Fibroblast of villous mesenchyme (primary cell): ENCODE data around the gene LCN9. TPM values are rescaled to one million over a fixed set of nuclear protein-coding genes. Genes with fewer than 3 reads are reported as not detected.
"Not testable (repeated sequence)": the region's sequence is repeated elsewhere in the genome, so short reads cannot be mapped to it uniquely, and the experiment has no call there.

Experiments used
- DNase-seq: peaks from one replicate; pipeline ENCODE4 v3.0.0-alpha.2; 2010; ENCODE audit warnings: low read depth
- H3K4me3 ChIP-seq: 2 replicates; pipeline ENCODE4 v1.5.1; 2011; ENCODE audit warnings: low read depth, mild to moderate bottlenecking, low read length
- total RNA-seq: library from RNA; depleted of rRNA; stranded (reverse); fragments of >200 nt; gene quantifications from 2 replicates; pipeline ENCODE4 v1.2.3, GENCODE V29; 2012
- TF ChIP-seq, protein P1 (sequence below): IDR thresholded peaks from 2 replicates; pipeline ENCODE4 v1.5.1; 2012; ENCODE audit warnings: low read depth, mild to moderate bottlenecking, low read length; ENCODE audit not compliant: insufficient read depth

Gene LCN9
- total RNA-seq, 1 donor = not detected

DNA sequence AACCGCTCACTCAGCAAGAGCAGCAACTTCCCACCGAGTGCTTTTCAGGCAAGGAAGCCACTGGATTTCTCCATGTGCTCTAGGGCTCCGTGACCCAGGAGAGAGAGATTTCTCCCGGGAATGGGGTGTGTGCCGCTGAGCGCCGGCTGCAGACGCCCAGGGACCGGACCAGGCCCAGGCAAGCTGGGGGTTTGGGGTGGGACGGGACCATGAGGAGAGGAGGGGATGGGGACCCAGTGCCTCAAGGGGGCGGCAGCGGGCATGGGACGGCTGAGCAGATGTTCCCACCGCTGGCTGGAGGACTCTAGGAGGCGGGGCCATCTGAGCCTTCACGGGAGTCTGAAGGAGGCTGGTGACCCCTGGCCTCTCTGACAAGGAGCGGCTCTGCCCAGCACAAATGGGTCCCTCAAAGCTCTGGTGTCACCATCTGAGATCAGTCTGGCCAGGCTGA lies 8.5 kb downstream of the LCN9 start:
- no peak for DNase-seq
- no peak overlapping the region for H3K4me3 ChIP-seq
- TF ChIP-seq, protein P1, sequence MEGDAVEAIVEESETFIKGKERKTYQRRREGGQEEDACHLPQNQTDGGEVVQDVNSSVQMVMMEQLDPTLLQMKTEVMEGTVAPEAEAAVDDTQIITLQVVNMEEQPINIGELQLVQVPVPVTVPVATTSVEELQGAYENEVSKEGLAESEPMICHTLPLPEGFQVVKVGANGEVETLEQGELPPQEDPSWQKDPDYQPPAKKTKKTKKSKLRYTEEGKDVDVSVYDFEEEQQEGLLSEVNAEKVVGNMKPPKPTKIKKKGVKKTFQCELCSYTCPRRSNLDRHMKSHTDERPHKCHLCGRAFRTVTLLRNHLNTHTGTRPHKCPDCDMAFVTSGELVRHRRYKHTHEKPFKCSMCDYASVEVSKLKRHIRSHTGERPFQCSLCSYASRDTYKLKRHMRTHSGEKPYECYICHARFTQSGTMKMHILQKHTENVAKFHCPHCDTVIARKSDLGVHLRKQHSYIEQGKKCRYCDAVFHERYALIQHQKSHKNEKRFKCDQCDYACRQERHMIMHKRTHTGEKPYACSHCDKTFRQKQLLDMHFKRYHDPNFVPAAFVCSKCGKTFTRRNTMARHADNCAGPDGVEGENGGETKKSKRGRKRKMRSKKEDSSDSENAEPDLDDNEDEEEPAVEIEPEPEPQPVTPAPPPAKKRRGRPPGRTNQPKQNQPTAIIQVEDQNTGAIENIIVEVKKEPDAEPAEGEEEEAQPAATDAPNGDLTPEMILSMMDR = no peak

DNA sequence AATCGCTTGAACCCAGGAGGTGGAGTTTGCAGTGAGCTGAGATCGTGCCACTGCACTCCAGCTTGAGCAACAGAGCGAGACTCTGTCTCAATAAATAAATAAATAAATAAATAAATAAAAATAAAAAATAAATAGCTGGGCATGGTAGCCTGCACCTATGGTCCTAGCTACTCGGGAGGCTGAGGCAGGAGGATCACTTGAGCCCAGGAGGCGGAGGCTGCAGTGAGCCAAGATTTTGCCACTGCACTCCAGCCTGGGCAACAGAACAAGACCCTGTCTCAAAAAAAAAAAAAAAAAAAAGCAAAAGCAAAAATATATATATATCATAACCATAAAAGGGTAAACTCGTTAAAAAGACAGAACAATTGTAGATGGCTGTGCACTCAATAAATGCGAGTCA lies 9.7 kb downstream of the LCN9 start:
- not testable (repeated sequence) for H3K4me3 ChIP-seq, DNase-seq

DNA sequence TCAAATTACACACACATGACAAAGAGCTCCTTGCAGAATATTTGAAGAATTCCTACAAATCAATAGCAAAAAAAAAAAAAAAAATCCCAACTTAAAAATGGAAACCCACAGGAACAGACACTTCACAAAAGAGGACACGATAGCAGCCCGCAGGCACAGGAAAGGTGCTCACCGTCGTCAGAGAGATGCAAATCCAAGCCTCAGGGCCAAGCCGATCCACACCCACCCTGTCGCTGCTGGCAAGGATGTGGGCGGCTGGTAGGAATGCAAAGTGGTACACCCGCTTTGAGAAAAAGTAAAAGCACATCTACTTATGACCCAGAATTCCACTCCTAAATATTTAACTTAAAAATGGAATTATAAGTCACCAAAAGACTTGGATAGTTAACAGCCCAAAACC lies 10.8 kb downstream of the LCN9 start:
- TF ChIP-seq, protein P1 = no peak
- no peak for DNase-seq
- H3K4me3 ChIP-seq = no peak overlapping the region

DNA sequence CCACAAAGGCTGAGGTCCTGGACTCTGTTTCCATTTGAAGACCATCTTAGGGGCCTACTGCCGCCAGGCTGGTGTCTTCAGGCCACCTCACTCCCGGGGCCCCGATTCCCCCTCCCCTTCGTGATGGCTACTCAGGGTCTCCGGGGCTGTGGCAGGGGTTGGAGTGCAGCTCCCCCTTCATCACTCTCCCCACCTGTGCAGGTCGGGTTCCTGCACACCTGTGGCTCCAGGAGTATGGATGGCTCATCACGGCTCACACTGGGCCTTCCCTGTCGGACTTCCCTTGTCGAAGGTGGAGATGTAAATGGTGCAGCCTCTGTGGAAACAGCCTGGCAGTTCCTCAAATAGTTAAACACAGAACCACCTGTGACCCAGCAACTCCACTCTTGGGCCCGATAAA lies 11.9 kb downstream of the LCN9 start:
- TF ChIP-seq, protein P1 = no peak
- no peak overlapping the region for H3K4me3 ChIP-seq

DNA sequence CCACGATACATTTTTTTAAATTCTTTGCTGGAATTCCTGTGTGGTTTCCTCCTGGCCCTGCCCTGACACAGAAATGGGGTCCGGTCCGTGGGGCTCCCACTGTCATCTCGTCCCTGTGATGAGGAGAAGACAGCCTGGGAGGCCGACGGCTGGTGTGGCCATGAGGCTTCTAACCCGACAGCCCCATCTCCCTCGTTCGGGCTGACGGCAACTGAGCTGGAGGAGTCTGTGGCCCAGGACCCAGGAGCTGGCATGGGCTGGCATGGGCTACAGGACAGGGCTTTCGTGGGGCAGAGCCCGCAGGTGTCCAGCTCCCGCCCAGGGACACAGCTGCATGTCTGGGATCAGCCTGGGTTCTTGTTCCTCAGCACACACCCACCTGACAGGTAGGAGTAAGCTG lies 13.8 kb downstream of the LCN9 start:
- TF ChIP-seq, protein P1 = no peak
- DNase-seq = no peak
- no peak overlapping the region for H3K4me3 ChIP-seq

More for the DNA sequence above, 11.9 kb downstream of the LCN9 start:
- no peak for DNase-seq

DNA sequence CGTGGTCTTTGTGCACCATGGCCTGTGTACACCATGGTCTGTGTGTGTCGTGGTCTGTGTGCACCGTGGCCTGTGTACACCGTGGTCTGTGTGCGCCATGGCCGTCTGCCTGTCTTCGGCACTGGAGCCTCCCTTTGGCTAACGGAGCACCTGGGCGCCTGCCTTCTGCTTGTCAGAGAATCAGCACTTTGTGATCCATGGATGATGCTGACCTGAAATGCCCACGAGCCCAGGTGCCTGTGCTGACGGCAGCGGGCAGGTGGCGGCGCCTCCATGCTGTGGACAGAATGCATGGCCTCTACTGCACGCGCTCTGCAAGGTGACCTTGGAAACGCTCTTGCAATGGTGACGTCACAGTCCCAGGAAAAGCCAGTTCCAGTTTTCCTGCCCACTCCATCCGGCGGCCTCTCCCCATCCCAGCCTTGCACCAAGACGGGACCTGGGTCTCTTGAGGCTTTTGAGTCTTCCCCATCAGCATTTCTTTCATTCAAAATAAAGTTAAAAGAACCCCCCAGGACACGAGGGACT lies 14.6 kb downstream of the LCN9 start:
- DNase-seq = no peak
- no peak overlapping the region for H3K4me3 ChIP-seq
- TF ChIP-seq, protein P1 = no peak

DNA sequence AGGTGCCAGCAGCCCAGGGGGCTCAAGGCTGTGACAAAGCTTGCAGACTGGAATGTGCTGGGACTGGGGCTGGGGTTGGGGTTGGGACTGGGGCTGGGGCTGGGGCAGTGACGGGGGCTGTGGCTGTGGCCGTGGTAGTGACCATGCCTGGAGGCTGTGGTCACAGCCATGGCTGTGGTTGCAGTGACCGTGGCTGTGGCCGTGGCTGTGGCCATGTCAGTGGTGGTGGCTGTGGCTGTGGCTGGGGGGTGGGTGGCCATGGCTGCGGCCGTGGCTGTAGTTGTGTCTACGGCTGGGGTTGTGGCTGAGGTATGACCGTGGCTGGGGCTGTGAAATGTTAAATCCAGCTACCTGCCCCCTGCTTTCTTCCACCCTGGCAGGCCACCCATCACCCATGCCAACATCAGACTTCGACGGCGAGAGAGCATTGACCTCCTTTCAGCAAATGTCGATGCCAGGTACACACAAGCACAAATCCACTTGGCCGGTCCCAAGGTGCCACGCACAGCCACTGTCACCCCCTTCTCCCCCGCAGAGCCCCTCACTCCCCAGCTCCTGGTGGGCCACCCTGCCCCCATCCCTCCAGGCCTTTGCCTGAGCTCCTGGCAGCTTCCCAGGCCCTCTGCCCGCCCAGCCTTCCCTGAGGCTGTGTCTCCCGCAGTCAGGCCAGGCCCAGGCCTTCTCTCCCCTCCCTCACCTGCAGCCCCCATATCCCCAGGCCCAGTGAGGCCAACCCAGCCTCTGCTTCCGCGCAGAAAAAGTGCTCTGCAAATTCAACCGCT lies 15.3 kb downstream of the LCN9 start:
- TF ChIP-seq, protein P1 = no peak
- DNase-seq = no peak
- no peak overlapping the region for H3K4me3 ChIP-seq
